CD4-positive, alpha-beta T cell treated with Interleukin-15 for 4 hours (primary cell): ENCODE results near the gene SDR39U1.

Experiments
- DNase-seq: peaks from one replicate; pipeline ENCODE4 v3.0.0-alpha.2; 2020; ENCODE audit warnings: low spot score

The SDR39U1 gene

GRCh38 chr14:24441904-24442239 lies 704 bp downstream of the SDR39U1 start:
- no peak for DNase-seq

DNA sequence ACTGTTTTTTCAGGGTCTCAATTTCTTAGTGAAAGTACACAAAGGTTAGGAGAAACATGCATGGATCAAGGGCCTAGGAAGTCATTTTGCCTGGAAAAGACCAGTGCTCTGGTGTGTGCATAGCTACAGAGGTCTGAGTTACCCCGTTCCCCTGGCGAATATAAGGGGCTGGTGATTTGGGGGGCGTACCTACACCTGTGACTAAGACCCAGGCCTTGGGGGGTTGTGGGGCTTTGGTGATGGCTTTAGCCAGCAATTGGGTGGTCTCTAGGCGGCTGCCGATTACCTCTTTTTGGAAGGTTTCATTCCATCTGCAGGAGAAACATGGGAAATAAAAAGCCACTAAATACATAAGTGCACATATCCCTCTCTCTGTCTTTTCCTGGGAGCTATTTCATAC lies 1.1 kb downstream of the SDR39U1 start:
- DNase-seq, result no peak

DNA sequence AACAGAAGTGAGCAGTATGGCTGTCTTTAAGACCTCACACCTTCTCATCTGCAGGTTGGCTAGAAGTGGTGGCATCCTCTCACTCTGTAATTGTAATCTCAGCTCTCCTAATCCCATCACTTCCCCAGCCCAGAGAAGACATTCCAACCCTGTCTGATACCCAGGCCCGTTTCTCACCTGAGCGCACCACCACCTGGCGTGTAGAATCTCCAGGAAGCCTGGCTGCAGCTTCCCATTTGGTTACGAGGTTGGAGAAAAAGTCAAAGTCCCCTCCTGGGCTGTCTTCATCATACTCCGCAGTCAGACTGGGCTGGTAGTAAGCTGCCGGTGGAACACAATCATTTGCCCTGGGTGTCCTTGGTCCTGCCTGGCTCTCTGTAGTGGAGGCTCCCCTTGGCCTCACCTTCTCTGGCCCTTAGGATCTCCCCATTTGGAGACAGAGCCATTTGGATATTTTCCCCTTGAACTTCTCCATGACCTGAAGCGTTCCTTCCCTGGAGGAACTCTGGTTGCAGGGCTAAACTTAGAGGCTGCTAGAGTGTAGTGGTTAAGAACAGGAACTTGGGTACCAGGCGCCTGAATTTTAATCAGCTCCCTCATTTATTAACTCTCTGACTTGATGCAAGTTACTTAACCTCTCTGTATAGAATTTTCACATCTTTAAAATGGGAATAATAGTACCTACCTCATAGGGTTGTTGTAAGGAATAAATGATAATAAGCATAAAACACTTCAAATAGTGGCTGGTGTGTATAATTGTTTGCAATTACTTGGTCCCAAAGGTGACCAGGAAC lies 1.8 kb downstream of the SDR39U1 start:
- DNase-seq, result no peak

GRCh38 chr14:24439830-24440605 lies 2.6 kb downstream of the SDR39U1 start:
- DNase-seq, result no peak

DNA sequence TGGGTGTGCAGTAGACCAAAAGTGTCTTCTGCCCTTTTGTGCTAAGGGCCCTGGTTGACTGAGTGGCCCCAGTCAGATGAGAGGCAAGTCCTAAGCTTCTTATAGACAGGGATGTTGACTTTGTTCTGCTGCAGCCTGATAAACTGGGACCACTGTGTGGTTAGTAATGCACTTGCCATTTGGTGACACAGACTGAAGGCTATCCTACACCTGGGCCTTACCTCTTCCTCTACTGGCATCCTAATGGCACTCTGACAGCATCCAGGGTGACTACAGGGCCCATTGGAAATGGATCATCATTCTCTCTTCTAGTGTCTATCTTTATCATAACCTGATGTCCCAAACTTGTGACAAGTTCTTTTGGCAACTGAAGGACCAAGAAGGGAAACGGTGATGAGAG lies 3.3 kb downstream of the SDR39U1 start:
- no peak for DNase-seq

DNA sequence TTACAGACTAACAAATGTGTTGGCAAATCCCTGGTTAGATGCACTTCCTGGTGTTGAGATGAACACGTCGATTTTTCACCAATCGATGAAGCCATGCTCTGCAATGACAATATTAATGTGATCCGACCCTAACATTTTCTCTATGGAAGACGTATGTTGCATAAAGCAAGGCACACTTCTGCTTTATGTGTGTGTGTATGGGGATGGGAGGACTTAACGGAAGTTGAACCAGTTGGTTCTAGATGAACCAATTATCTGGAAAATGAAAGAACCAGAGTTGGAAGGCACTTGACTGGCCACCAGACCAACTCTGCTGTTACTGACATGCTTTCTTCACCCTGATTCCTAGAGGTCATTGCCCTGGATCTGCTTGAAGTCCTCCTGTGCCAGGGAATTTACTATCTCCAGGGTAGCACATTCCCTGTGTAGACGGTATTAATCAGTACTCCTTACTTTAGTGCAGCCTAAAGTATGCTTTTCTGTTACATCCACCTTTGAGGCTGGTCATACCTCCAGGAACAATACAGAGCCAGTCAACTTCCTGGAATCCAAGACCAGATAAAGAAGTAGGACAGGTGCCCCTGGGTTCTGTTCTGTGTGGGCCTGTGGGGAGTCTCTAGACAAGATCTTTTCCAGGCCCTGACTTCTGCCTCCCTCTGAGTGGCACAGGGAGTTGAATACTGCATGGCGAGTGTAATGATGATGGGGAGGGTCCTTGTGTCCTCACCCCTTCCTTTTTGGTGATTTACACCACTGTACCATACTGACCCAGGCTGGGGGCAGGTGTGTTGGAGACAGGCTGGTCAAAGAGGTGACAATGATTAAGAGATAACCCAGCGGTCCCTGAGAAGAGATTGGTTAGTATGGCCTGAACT lies 4.1 kb downstream of the SDR39U1 start:
- DNase-seq, result no peak

DNA sequence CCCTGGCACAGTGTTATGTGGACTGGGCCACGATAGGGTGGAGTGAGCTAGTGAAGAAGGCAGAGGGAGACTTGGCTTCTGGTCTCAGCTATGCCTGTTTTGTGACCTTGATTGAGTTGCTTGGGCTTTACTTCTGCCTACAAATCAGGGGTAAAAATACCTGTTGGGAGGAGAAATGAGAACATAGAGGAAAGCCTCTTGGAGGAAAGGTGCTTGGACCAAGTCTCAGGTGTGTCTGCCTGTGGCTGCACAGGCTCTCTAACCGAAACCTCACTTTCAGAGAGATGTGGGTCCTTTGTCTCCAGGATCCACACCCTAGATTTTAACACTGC lies 4.9 kb downstream of the SDR39U1 start:
- no peak for DNase-seq

GRCh38 chr14:24437020-24437735 lies 5.4 kb downstream of the SDR39U1 start:
- DNase-seq, result no peak

GRCh38 chr14:24436355-24437019 lies 6.1 kb downstream of the SDR39U1 start:
- DNase-seq, result peak; percentile 62

DNA sequence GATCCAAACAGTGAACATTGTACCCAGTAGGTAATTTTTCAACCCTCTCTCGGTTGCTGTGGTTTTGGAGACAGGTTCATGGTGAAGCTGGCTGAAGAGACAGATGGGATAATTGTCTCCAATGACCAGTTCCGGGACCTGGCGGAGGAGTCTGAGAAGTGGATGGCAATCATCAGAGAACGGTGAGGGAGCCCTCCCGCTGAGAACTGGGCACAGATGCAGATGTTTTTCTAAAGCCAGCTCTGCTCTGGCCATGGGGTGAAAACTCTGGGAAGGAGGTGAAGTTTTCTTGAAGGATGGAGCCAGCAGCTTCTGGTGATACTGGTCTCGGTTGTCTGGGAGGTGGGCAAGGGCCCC lies 6.6 kb downstream of the SDR39U1 start:
- DNase-seq, result no peak

DNA sequence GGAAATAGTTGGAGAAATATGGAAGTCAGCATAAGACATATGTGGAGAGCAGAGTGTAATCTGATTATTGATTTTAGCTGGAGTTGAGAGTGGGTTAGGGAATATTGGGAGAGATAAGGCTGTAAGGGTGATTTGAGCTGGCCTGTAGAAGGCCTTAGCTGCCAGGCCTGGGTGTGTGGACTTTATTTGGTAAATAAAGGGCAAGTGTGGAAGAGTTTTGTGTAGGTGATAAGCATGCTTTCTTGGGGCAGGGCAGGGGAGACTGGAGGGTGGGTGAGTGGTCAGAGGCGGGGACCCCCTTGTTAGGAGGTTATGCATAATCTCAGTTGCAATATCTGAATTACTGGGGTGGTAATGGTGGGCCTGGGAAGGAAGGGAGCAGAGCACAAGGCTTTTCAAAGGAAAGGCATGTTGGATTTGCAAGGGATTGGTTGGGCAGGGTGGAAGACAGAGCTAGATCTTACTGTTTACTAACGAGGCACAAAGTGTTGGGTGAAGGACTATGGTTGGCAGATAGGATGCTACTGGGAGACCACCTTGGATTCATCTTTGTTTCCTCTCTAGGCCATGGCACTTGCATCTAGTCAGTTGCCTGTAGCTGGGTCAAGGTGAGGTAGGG lies 7.3 kb downstream of the SDR39U1 start:
- DNase-seq, result no peak

DNA sequence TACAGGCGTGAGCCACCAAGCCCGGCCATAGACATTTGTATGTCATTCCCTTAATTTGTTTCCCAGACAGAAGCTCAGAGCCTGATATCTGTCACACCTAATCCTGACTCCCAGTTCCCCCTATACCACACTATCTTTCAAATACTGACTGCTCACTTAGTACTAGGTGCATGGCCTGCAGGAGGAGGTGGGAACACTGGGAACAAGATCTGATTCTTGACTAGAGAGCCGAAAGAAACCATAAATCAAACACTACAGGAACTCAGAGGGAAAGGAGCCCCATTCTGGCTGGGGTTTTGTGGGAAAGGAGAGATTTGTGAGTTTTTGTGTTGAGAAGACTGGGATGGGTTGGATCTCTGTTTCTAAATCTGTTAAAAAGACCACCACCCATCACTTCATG lies 7.9 kb downstream of the SDR39U1 start:
- no peak for DNase-seq

DNA sequence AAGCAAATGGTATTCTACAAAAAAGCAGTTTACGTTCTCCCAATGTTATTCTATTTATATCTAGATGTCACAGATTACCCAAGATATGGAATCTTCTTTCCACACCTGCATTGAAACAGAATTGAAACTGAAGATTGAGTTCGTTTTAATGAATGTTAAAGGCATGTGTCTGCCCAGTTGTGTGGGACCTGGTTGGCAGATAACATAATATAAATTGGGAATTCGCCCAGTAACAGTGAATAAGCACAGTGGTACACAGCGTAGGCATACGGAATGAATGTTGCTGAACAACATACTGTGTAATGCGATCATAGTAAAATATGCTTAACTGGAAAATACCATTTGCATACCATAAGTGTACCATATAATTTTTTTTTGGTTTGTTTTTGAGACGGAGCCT lies 8.5 kb downstream of the SDR39U1 start:
- DNase-seq, result no peak

DNA sequence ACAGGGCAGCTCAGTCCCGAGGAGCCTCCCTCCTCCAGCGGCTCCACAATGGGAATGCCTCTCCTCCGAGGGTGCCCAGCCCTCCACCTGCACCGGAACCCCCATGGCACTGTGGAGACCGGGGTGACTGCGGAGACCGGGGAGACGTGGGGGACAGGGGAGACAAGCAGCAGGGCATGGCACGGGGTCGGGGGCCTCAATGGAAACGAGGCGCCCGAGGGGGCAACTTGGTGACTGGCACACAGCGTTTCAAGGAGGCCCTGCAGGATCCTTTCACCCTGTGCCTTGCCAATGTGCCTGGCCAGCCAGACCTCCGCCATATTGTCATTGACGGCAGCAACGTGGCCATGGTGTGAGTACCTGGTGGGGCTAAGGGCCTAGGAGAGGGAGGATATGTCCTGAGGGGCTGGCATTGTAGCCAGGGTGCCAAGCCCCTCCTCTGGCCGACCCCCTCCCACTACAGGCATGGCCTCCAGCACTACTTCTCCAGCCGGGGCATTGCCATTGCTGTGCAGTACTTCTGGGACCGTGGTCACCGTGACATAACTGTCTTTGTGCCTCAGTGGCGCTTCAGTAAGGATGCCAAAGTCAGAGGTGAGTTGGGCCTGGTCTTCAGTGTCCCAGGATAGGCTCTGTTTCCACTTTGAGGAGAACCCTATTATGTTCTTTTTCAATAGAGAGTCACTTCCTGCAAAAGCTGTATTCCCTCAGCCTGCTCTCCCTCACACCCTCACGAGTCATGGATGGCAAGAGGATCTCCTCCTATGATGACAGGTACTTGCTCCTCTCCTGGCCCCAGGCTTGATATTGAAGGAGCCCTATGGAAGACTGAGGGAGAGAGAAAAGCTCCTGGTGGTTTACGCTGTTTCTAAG lies 10.1 kb downstream of the SDR39U1 start:
- no peak for DNase-seq

- peak; percentile 91 for DNase-seq
Measured at GRCh38 chr14:24431569-24432258, 10.9 kb downstream of the SDR39U1 start.

- DNase-seq, result peak; percentile 74
Measured at GRCh38 chr14:24430682-24431568, 11.7 kb downstream of the SDR39U1 start.

DNA sequence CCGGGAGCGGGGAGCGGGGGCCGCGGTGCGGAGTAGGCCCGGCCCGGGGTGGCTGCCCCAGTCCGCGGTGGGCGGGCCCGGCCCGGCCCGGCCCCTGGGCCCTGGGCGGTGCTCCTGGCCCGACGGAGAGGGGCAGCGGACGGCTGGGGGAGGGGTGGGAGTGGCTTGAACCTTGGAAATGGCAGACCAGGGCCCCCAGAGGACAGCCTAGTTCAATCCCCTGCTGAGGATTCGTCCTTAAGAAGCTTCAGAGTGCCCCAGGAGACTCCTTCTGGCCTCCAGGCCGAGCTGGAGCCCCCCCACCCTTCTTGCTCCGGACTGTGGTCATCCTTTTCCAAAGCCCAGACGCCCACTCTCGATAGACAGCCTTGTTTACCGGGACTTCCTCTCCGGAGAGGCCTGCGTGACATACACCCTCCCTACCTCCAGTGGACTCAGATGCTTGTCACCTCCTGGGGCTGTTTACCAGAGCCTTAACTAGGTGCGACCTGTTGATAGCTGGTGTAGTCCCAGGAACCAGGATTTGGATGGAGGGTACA lies 12.4 kb downstream of the SDR39U1 start:
- DNase-seq, result peak; percentile 54
